ENCODE measurements around the gene C7orf25. TPM values are rescaled to one million over a fixed set of nuclear protein-coding genes. Genes with fewer than 3 reads are reported as not detected.
A peak's percentile ranks its signal among the peaks of the same experiment; 100 is the strongest.

Gene C7orf25
- total RNA-seq, 1 donor from 2014 or later, result 8.5 TPM

GRCh38 chr7:42907316-42907715 is 4.6 kb downstream of the C7orf25 start:
- no peak overlapping the region for H3K27ac ChIP-seq (ENCODE audit: low read depth, low read length)
- no peaks in the 10 kb centered on the region for H3K36me3 ChIP-seq (ENCODE audit: insufficient read depth, low read length)
- H2AFZ ChIP-seq (ENCODE audit: low read depth, low read length), result no peak overlapping the region
- H4K20me1 ChIP-seq (ENCODE audit: insufficient read depth, low read length), result no peaks in the 10 kb centered on the region
- no peak overlapping the region for H3K4me2 ChIP-seq (ENCODE audit: low read length)
- Mint-ChIP-seq H3K27me3 (ENCODE audit: low read depth, unreplicated experiment) (no peaks in the 10 kb centered on the region), H3K4me1 (ENCODE audit: low read depth, unreplicated experiment) (peaks cover 22% of the 10 kb centered on the region), H3K9me3 (ENCODE audit: unreplicated experiment) (no peaks in the 10 kb centered on the region), H3K4me3 (ENCODE audit: unreplicated experiment) (no peak overlapping the region), H3K36me3 (ENCODE audit: low read depth, unreplicated experiment) (no peaks in the 10 kb centered on the region), H3K27ac (ENCODE audit: unreplicated experiment) (no peak overlapping the region)
- no peak overlapping the region for H3K9ac ChIP-seq (ENCODE audit: low read length)
- no peaks in the 10 kb centered on the region for H3K27me3 ChIP-seq (ENCODE audit: insufficient read depth, low read length)
- no peak for FAIRE-seq
- no peak overlapping the region for H3K4me3 ChIP-seq (ENCODE audit: insufficient read depth, low read depth, low read length)
- peak; percentile 33 for DNase-seq (ENCODE audit: low read depth)
- peaks cover 3% of the 10 kb centered on the region for H3K4me1 ChIP-seq (ENCODE audit: insufficient read depth, low read length)
- H3K79me2 ChIP-seq (ENCODE audit: insufficient read depth, low read length), result peaks cover 9% of the 10 kb centered on the region
- TF ChIP-seq CTCF (IDR thresholded peaks at IDR 0.05; ENCODE audit: insufficient read depth, low read depth, low read length) (no peak), EZH2 (IDR thresholded peaks at IDR 0.05; ENCODE audit: insufficient read depth, low read length) (no peak)
- no peaks in the 10 kb centered on the region for H3K9me3 ChIP-seq (ENCODE audit: insufficient read depth, low read depth, low read length)

- H3K36me3 Mint-ChIP-seq (ENCODE audit: low read depth, unreplicated experiment), result no peaks in the 10 kb centered on the region
- Histone ChIP-seq H3K4me1 (ENCODE audit: insufficient read depth, low read length) (no peaks in the 10 kb centered on the region), H2AFZ (ENCODE audit: low read depth, low read length) (no peak overlapping the region), H3K36me3 (ENCODE audit: insufficient read depth, low read length) (no peaks in the 10 kb centered on the region), H4K20me1 (ENCODE audit: insufficient read depth, low read length) (no peaks in the 10 kb centered on the region), H3K79me2 (ENCODE audit: insufficient read depth, low read length) (peaks cover 6% of the 10 kb centered on the region), H3K4me3 (ENCODE audit: insufficient read depth, low read depth, low read length) (no peak overlapping the region), H3K9ac (ENCODE audit: low read length) (no peak overlapping the region), H3K27ac (ENCODE audit: low read depth, low read length) (no peak overlapping the region), H3K9me3 (ENCODE audit: insufficient read depth, low read depth, low read length) (no peaks in the 10 kb centered on the region), H3K27me3 (ENCODE audit: insufficient read depth, low read length) (no peaks in the 10 kb centered on the region), H3K4me2 (ENCODE audit: low read length) (no peak overlapping the region)
- DNase-seq (ENCODE audit: low read depth) (no peak), FAIRE-seq (no peak)
- no peak overlapping the region for H3K27ac Mint-ChIP-seq (ENCODE audit: unreplicated experiment)
- peaks cover 21% of the 10 kb centered on the region for H3K4me1 Mint-ChIP-seq (ENCODE audit: low read depth, unreplicated experiment)
- no peaks in the 10 kb centered on the region for H3K27me3 Mint-ChIP-seq (ENCODE audit: low read depth, unreplicated experiment)
- no peaks in the 10 kb centered on the region for H3K9me3 Mint-ChIP-seq (ENCODE audit: unreplicated experiment)
- no peak overlapping the region for H3K4me3 Mint-ChIP-seq (ENCODE audit: unreplicated experiment)
- TF ChIP-seq CTCF (IDR thresholded peaks at IDR 0.05; ENCODE audit: insufficient read depth, low read depth, low read length), result no peak
- no peak for TF ChIP-seq EZH2 (IDR thresholded peaks at IDR 0.05; ENCODE audit: insufficient read depth, low read length)
These were observed 5.7 kb downstream of the C7orf25 start for GRCh38 chr7:42906181-42906580.

GRCh38 chr7:42902331-42902730 is 9.5 kb downstream of the C7orf25 start:
- Mint-ChIP-seq H3K4me1 (ENCODE audit: low read depth, unreplicated experiment) (peaks cover 6% of the 10 kb centered on the region), H3K4me3 (ENCODE audit: unreplicated experiment) (no peak overlapping the region), H3K36me3 (ENCODE audit: low read depth, unreplicated experiment) (no peaks in the 10 kb centered on the region), H3K27ac (ENCODE audit: unreplicated experiment) (no peak overlapping the region), H3K27me3 (ENCODE audit: low read depth, unreplicated experiment) (no peaks in the 10 kb centered on the region), H3K9me3 (ENCODE audit: unreplicated experiment) (no peaks in the 10 kb centered on the region)
- Histone ChIP-seq H3K9ac (ENCODE audit: low read length) (no peak overlapping the region), H3K4me2 (ENCODE audit: low read length) (no peak overlapping the region), H3K27me3 (ENCODE audit: insufficient read depth, low read length) (no peaks in the 10 kb centered on the region), H3K4me3 (ENCODE audit: insufficient read depth, low read depth, low read length) (no peak overlapping the region), H3K27ac (ENCODE audit: low read depth, low read length) (no peak overlapping the region), H3K36me3 (ENCODE audit: insufficient read depth, low read length) (no peaks in the 10 kb centered on the region), H2AFZ (ENCODE audit: low read depth, low read length) (no peak overlapping the region), H4K20me1 (ENCODE audit: insufficient read depth, low read length) (no peaks in the 10 kb centered on the region), H3K79me2 (ENCODE audit: insufficient read depth, low read length) (no peaks in the 10 kb centered on the region), H3K9me3 (ENCODE audit: insufficient read depth, low read depth, low read length) (no peaks in the 10 kb centered on the region), H3K4me1 (ENCODE audit: insufficient read depth, low read length) (no peaks in the 10 kb centered on the region)
- no peak for FAIRE-seq
- TF ChIP-seq CTCF (IDR thresholded peaks at IDR 0.05; ENCODE audit: insufficient read depth, low read depth, low read length), result no peak
- TF ChIP-seq EZH2 (IDR thresholded peaks at IDR 0.05; ENCODE audit: insufficient read depth, low read length), result no peak
- DNase-seq (ENCODE audit: low read depth), result no peak
